K562 (cell line): ENCODE data around the gene STK36. TPM values are rescaled to one million over a fixed set of nuclear protein-coding genes. Genes with fewer than 3 reads are reported as not detected.

ENCODE experiments used
- ATAC-seq: fragments of 200-7000 bp; cut with Tn5 transposase; 3 replicates; pipeline ENCODE4 v1.9.1; 2020; ENCODE audit warnings: moderate library complexity
- BruUV-seq: library from RNA; stranded (reverse); fragments of 400-500 nt; replicated peaks from 2 replicates; lab custom pipeline; 2021; lab: Mats Ljungman, UMichigan
- CTCF ChIA-PET: fragments of 300-600 bp; formaldehyde crosslinking; extraction: SDS; loops from one replicate; lab custom pipeline; 2021; ENCODE audit warnings: low intra/inter-chr PET ratio; lab: Yijun Ruan, JAX
- POLR2A ChIA-PET: fragments of 300-600, 350-650 bp; sonication (Branson Sonifier 250); formaldehyde crosslinking; extraction: SDS; loops from one replicate; lab custom pipeline; 2021; ENCODE audit warnings: antibody characterized with exemption, inconsistent platforms; lab: Yijun Ruan, JAX
- DNase-seq, 4 experiments: peaks; one replicate each; pipeline versions ENCODE4 v3.0.0 to v3.0.0-alpha.2; 2011 to 2018; ENCODE audit warnings: low spot score in 3 of 4, mixed read lengths in 3 of 4; ENCODE audit errors: extremely low read depth in 1 of 4
- FAIRE-seq: peaks from 2 replicates; lab custom pipeline; 2011; peaks lifted over from hg19 to GRCh38; lab: Jason Lieb, UNC
- H2AFZ ChIP-seq: 2 replicates; pipeline ENCODE4 v1.6.0; 2011; ENCODE audit warnings: low read depth, low read length, control low read depth, inconsistent platforms
- H3K27ac ChIP-seq: fragments of 200-600 bp; 3 replicates; pipeline ENCODE4 v1.8.0; 2011; ENCODE audit warnings: low read depth, mild to moderate bottlenecking, control low read depth, inconsistent platforms, low read length, moderate library complexity, mixed read lengths; ENCODE audit errors: extremely low read depth
- H3K27me3 ChIP-seq, 2 experiments: fragments of 300-600 bp in 1 of 2; 2 replicates in 1 of 2; 3 replicates in 1 of 2; pipeline versions ENCODE4 v1.6.0 to v1.8.0; 2011; ENCODE audit warnings: inconsistent platforms in 2 of 2, low read length in 2 of 2, mild to moderate bottlenecking in 1 of 2, mixed read lengths in 1 of 2, moderate library complexity in 1 of 2; ENCODE audit not compliant: control insufficient read depth in 2 of 2, insufficient read depth in 2 of 2
- H3K36me3 ChIP-seq: fragments of 300-600 bp; 3 replicates; pipeline ENCODE4 v1.8.0; 2011; ENCODE audit warnings: mild to moderate bottlenecking, low read length, inconsistent platforms; ENCODE audit not compliant: control insufficient read depth, insufficient read depth
- H3K4me1 ChIP-seq, 2 experiments: fragments of 200-600 bp in 1 of 2; replicated peaks in 1 of 2; 2 replicates in 1 of 2; 3 replicates in 1 of 2; pipeline versions ENCODE4 v1.5.1 to v1.8.0; 2011; ENCODE audit warnings: inconsistent platforms in 2 of 2, low read length in 2 of 2, mild to moderate bottlenecking in 1 of 2, mixed read lengths in 1 of 2, moderate library complexity in 1 of 2; ENCODE audit not compliant: control insufficient read depth in 2 of 2, insufficient read depth in 2 of 2
- H3K4me2 ChIP-seq: 2 replicates; pipeline ENCODE4 v1.6.1; 2011; ENCODE audit warnings: low read length, control low read depth, inconsistent platforms, mixed read lengths; ENCODE audit not compliant: insufficient read depth
- H3K4me3 ChIP-seq: fragments of 200-600 bp; sonication (generic), shearing (Covaris generic); 2 replicates; pipeline ENCODE4 v1.5.1; 2016; ENCODE audit warnings: control low read depth, inconsistent platforms
- H3K79me2 ChIP-seq: fragments of 200-600 bp; 3 replicates; pipeline ENCODE4 v1.8.0; 2011; ENCODE audit warnings: low read length, inconsistent platforms; ENCODE audit not compliant: control insufficient read depth, insufficient read depth
- H3K9ac ChIP-seq, 2 experiments: 2 replicates each; pipeline versions ENCODE4 v1.6.0 to v1.6.1; 2011; ENCODE audit warnings: low read depth in 2 of 2, low read length in 2 of 2, control low read depth in 1 of 2, inconsistent platforms in 1 of 2, mild to moderate bottlenecking in 1 of 2, mixed read lengths in 1 of 2; ENCODE audit not compliant: insufficient read depth in 1 of 2
- H3K9me1 ChIP-seq: one replicate; pipeline ENCODE4 v1.6.0; 2011; ENCODE audit warnings: inconsistent platforms, mild to moderate bottlenecking, low read length, moderate library complexity; ENCODE audit not compliant: control insufficient read depth, insufficient read depth
- H3K9me3 ChIP-seq: replicated peaks from 2 replicates; pipeline ENCODE4 v1.5.1; 2011; ENCODE audit warnings: low read depth, low read length, inconsistent platforms; ENCODE audit not compliant: control insufficient read depth, insufficient read depth
- H4K20me1 ChIP-seq: replicated peaks from 2 replicates; pipeline ENCODE4 v1.6.1; 2011; ENCODE audit warnings: low read length, inconsistent platforms, mixed read lengths; ENCODE audit not compliant: control insufficient read depth, insufficient read depth
- CBX8 ChIP-seq: fragments of 200-600 bp; sonication (generic); IDR thresholded peaks from 2 replicates; pipeline ENCODE4 v1.6.1; 2012; ENCODE audit warnings: borderline replicate concordance, mixed run types, low read depth, mild to moderate bottlenecking, moderate library complexity, mixed read lengths, low read length, control low read depth, inconsistent platforms; ENCODE audit not compliant: poor library complexity, severe bottlenecking; ENCODE audit errors: extremely low read depth
- GTF2A2 ChIP-seq: IDR thresholded peaks from 2 replicates; pipeline ENCODE4 v1.6.1; 2016; ENCODE audit warnings: mild to moderate bottlenecking, missing genetic modification characterization, missing compliant biosample characterization
- HIVEP1 ChIP-seq: fragments of 250-450 bp; sonication (Bioruptor Pico); IDR thresholded peaks from 2 replicates; pipeline ENCODE4 v1.4.0; 2020; ENCODE audit warnings: mild to moderate bottlenecking
- MCM5 ChIP-seq: fragments of 450-650 bp; IDR thresholded peaks from 2 replicates; pipeline ENCODE4 v1.6.1; 2016; ENCODE audit warnings: low read depth
- MYC ChIP-seq, 2 experiments: fragments of 250-450 bp in 1 of 2; sonication (Bioruptor Pico) in 1 of 2; IDR thresholded peaks; 2 replicates each; pipeline versions ENCODE4 v1.5.1 to v1.6.1; 2012 to 2021; ENCODE audit warnings: low read depth in 2 of 2, borderline replicate concordance in 1 of 2, improper control_type of control experiment in 1 of 2, low read length in 1 of 2, mild to moderate bottlenecking in 1 of 2, moderate library complexity in 1 of 2
- POLR2AphosphoS2 ChIP-seq: IDR thresholded peaks from 2 replicates; pipeline ENCODE4 v1.6.1; 2012; ENCODE audit warnings: low read length, improper control_type of control experiment
- SRSF3 ChIP-seq: fragments of 200-400 bp; formaldehyde crosslinking; IDR thresholded peaks from 2 replicates; pipeline ENCODE4 v1.6.1; 2016; ENCODE audit warnings: mild to moderate bottlenecking, low read length, moderate library complexity; ENCODE audit not compliant: insufficient read depth
- ZBTB17 ChIP-seq: fragments of 450-650 bp; formaldehyde crosslinking; IDR thresholded peaks from 2 replicates; pipeline ENCODE4 v1.4.0; 2020; ENCODE audit warnings: mild to moderate bottlenecking
- ZNF143 ChIP-seq: sonication (generic); formaldehyde crosslinking; IDR thresholded peaks from 2 replicates; pipeline ENCODE4 v1.9.0; 2022; ENCODE audit warnings: mild to moderate bottlenecking, missing genetic modification reagents
- ZNF165 ChIP-seq: fragments of 250-450 bp; sonication (Bioruptor Pico); IDR thresholded peaks from 2 replicates; pipeline ENCODE4 v1.4.0; 2020; ENCODE audit warnings: borderline replicate concordance
- ZNF3 ChIP-seq: fragments of 250-450 bp; sonication (Bioruptor Pico); IDR thresholded peaks from 2 replicates; pipeline ENCODE4 v1.5.0; 2021; ENCODE audit warnings: mild to moderate bottlenecking, moderate library complexity
- WGBS: fragments of 100-300 bp; shearing (Covaris generic); methylation state at CpG from one replicate; pipeline ENCODE4 v1.1.6; 2016; ENCODE audit warnings: low coverage, mixed read lengths; ENCODE audit not compliant: insufficient coverage; ENCODE audit errors: missing lambda C conversion rate; 5-methylcytosine and 5-hydroxymethylcytosine counted together
- in situ Hi-C: fragments of 300-500 bp; cut with MboI; formaldehyde crosslinking; loops from 4 replicates; pipeline ENCODE4 v1.15.0; 2018; ENCODE audit warnings: inconsistent platforms, mixed read lengths
- intact Hi-C: fragments of 100-400 bp; cut with micrococcal nuclease; formaldehyde crosslinking; loops from 2 replicates; pipeline ENCODE4 v1.14.2; 2022
- polyA plus RNA-seq, 8 experiments: library from polyadenylated mRNA; depleted of rRNA in 4 of 8; stranded (reverse) in 5 of 8; unstranded in 3 of 8; fragments of >200 nt; fragmentation: Nextera tagmentation in 2 of 8; fragmentation: Illumina TruSeq in 1 of 8; extraction: Ambion mirVana in 2 of 8; extraction: Trizol in 1 of 8; gene quantifications; 2 replicates each; pipeline versions ENCODE4 v1.2.1 to v1.2.3, GENCODE V29; 2011 to 2014; ENCODE audit warnings: inconsistent platforms in 1 of 8, missing spikeins in 1 of 8
- total RNA-seq, 7 experiments: library from RNA; depleted of rRNA in 6 of 7; stranded (reverse); fragments of >200 nt in 6 of 7; fragmentation: Illumina TruSeq in 2 of 7; extraction: Trizol in 2 of 7; gene quantifications; 2 replicates each; pipeline versions ENCODE4 v1.2.1 to v1.2.3, GENCODE V29; 2011 to 2021; ENCODE audit warnings: low replicate concordance in 1 of 7
- TF ChIP-seq, protein P1 (sequence below): sonication (generic); formaldehyde crosslinking; IDR thresholded peaks from 2 replicates; pipeline ENCODE4 v1.8.0; 2022; ENCODE audit warnings: mild to moderate bottlenecking, missing genetic modification reagents, borderline replicate concordance
- TF ChIP-seq, protein P2 (sequence below): fragments of 450-650 bp; IDR thresholded peaks from 2 replicates; pipeline ENCODE4 v1.7.0; 2016; ENCODE audit warnings: borderline replicate concordance
- TF ChIP-seq, protein P3 (sequence below): fragments of 450-650 bp; conservative IDR thresholded peaks from 2 replicates; pipeline ENCODE4 v1.6.1; 2016; ENCODE audit warnings: missing genetic modification characterization, low read depth, mild to moderate bottlenecking, missing compliant biosample characterization, moderate library complexity

Gene STK36
- total and polyA plus RNA-seq, 9 of the 15 experiments (the other 6 are each of a cell fraction or from before 2014, with no cell fraction given): 3.5 to 12.4 (median 6.7) TPM

DNA sequence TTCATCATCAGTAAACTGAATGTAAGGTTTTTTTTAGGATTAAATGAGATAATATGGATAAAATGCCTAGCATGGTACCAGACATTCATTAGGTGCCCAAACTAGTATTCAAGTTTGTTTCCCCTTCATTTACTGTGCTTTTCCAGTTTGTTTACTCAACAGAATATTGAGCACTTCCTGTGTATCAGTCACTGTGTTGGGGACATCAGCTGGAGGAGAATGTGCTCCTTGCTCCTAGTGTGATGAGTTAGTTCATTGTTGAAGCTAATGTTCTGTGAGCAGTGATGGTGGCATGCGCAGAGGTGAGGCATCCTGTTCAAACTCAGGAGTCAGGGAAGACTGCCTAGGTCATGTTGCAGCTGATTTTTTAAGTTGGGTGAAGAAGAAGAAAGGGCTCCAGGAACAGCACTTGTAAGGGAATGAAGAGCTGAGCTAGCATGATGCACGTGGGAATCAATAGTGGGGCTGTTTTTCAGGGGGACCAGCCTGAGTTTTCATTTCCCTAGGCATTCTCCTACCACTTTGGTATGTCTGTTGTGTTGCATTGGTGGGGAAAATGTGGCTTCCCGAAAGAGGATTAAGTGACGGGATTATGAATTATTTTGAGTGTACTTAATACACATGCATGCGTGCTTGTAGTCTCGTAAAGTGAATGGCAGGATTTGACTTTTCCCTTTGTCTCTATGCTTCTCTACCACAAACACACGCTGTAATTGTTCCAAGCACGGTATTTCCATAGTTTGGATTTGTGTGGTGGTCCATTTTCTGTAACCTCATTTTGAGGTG, 62.5 kb downstream of the STK36 start:
- no peak overlapping the region for H3K4me2 ChIP-seq
- no peak for TF ChIP-seq CBX8
- TF ChIP-seq, protein P1, sequence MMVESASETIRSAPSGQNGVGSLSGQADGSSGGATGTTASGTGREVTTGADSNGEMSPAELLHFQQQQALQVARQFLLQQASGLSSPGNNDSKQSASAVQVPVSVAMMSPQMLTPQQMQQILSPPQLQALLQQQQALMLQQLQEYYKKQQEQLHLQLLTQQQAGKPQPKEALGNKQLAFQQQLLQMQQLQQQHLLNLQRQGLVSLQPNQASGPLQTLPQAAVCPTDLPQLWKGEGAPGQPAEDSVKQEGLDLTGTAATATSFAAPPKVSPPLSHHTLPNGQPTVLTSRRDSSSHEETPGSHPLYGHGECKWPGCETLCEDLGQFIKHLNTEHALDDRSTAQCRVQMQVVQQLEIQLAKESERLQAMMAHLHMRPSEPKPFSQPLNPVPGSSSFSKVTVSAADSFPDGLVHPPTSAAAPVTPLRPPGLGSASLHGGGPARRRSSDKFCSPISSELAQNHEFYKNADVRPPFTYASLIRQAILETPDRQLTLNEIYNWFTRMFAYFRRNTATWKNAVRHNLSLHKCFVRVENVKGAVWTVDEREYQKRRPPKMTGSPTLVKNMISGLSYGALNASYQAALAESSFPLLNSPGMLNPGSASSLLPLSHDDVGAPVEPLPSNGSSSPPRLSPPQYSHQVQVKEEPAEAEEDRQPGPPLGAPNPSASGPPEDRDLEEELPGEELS: no peak
- TF ChIP-seq POLR2AphosphoS2: no peak
- TF ChIP-seq MCM5: no peak
- TF ChIP-seq, protein P2, sequence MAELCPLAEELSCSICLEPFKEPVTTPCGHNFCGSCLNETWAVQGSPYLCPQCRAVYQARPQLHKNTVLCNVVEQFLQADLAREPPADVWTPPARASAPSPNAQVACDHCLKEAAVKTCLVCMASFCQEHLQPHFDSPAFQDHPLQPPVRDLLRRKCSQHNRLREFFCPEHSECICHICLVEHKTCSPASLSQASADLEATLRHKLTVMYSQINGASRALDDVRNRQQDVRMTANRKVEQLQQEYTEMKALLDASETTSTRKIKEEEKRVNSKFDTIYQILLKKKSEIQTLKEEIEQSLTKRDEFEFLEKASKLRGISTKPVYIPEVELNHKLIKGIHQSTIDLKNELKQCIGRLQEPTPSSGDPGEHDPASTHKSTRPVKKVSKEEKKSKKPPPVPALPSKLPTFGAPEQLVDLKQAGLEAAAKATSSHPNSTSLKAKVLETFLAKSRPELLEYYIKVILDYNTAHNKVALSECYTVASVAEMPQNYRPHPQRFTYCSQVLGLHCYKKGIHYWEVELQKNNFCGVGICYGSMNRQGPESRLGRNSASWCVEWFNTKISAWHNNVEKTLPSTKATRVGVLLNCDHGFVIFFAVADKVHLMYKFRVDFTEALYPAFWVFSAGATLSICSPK: no peak
- no peak for TF ChIP-seq ZNF3
- no peak for TF ChIP-seq ZBTB17 (CRISPR knock-in tag)
- no peak for TF ChIP-seq ZNF165 (CRISPR knock-in tag)
- TF ChIP-seq ZNF143 (CRISPR knock-in tag): no peak
- TF ChIP-seq, protein P3, sequence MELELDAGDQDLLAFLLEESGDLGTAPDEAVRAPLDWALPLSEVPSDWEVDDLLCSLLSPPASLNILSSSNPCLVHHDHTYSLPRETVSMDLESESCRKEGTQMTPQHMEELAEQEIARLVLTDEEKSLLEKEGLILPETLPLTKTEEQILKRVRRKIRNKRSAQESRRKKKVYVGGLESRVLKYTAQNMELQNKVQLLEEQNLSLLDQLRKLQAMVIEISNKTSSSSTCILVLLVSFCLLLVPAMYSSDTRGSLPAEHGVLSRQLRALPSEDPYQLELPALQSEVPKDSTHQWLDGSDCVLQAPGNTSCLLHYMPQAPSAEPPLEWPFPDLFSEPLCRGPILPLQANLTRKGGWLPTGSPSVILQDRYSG: no peak
- no peak for TF ChIP-seq MYC (IDR thresholded peaks at IDR 0.05; ENCODE audit: low read depth, low read length)
- TF ChIP-seq MYC (CRISPR knock-in tag; IDR thresholded peaks at IDR 0.05; ENCODE audit: borderline replicate concordance, low read depth): no peak
- no peak for TF ChIP-seq HIVEP1 (CRISPR knock-in tag)
- TF ChIP-seq GTF2A2 (tag): no peak
- TF ChIP-seq SRSF3: no peak
- H3K79me2 ChIP-seq: peaks cover 16% of the 10 kb centered on the region; the same call in 2 of the 3 replicates
- 87% methylated on average over 8 of the region's 8 CpGs for WGBS
- no peak overlapping the region for H3K9ac ChIP-seq
- no peak for FAIRE-seq
- H3K9me3 ChIP-seq: no peaks in the 10 kb centered on the region
- peaks cover 37% of the 10 kb centered on the region; the same call in 2 of the 3 replicates for H3K36me3 ChIP-seq
- peaks cover 0 to 4% of the 10 kb centered on the region in 2 experiments; a peak in 3 of 5 replicates for H3K4me1 ChIP-seq
- in situ Hi-C loops (no loop called here), intact Hi-C loops (no loop called here)
- H3K4me3 ChIP-seq: no peak overlapping the region
- H3K27me3 ChIP-seq: no peaks in the 10 kb centered on the region
- DNase-seq: no peak
- CTCF ChIA-PET: no interaction called here
- peaks cover 16% of the 10 kb centered on the region; the same call in 1 of the 2 replicates for H4K20me1 ChIP-seq
- no TSS peak for BruUV-seq
- H2AFZ ChIP-seq: no peak overlapping the region
- ATAC-seq: no peak
- no peaks in the 10 kb centered on the region for H3K9me1 ChIP-seq
- H3K27ac ChIP-seq: no peak overlapping the region
- POLR2A ChIA-PET: interaction anchor here (0.6 to 1.0 kb wide), 2 partner anchors 10 to 44 kb away, joined by 4 to 7 read pairs; no protein-coding TSS in a partner anchor
